Testis (tissue), 5 donors: ENCODE measurements around the gene KHDC4. TPM values are rescaled to one million over a fixed set of nuclear protein-coding genes. Genes with fewer than 3 reads are reported as not detected.

Experiments
- DNase-seq: peaks from one replicate; pipeline ENCODE4 v3.0.0-alpha.2; 2019
- H3K27ac ChIP-seq, 2 donors: fragments of 200-600 bp; sonication (generic); one replicate each; pipeline ENCODE4 v1.5.1; 2019
- H3K27me3 ChIP-seq: fragments of 200-600 bp; sonication (generic); one replicate; pipeline ENCODE4 v1.5.1; 2019
- H3K36me3 ChIP-seq: fragments of 200-600 bp; sonication (generic); one replicate; pipeline ENCODE4 v1.5.1; 2017; ENCODE audit warnings: low read depth; ENCODE audit errors: missing control alignments
- H3K4me1 ChIP-seq: fragments of 200-600 bp; sonication (generic); one replicate; pipeline ENCODE4 v1.5.1; 2019
- H3K4me3 ChIP-seq, 2 donors: fragments of 200-600 bp; sonication (generic); one replicate each; pipeline ENCODE4 v1.5.1; 2017 to 2019
- H3K9me3 ChIP-seq: fragments of 200-600 bp; sonication (generic); one replicate; pipeline ENCODE4 v1.5.1; 2017
- POLR2A ChIP-seq: fragments of 450-650 bp; IDR thresholded peaks from one replicate; pipeline ENCODE4 v1.6.1; 2017; ENCODE audit warnings: antibody characterized with exemption, mild to moderate bottlenecking, moderate library complexity
- WGBS, 2 donors: methylation state at CpG; one replicate each; pipeline ENCODE4 v1.1.5; 2018; 5-methylcytosine and 5-hydroxymethylcytosine counted together
- intact Hi-C: fragments of 100-400 bp; cut with DNase I; formaldehyde crosslinking; loops from one replicate; pipeline ENCODE4 v1.15.1; 2023; ENCODE audit warnings: low total_unique reads
- long read RNA-seq, 2 donors: transcript quantifications; one replicate each; lab custom pipeline, GENCODE V29; 2026
- polyA plus RNA-seq: library from polyadenylated mRNA; stranded (reverse); fragments of 350-450 nt; fragmentation: Illumina TruSeq; extraction: RNeasy Lipid Tissue Mini Kit (QIAGEN cat#74804); gene quantifications from one replicate; pipeline ENCODE4 v1.2.3, GENCODE V29; 2014; ENCODE audit warnings: low read depth, low replicate concordance; ENCODE audit not compliant: insufficient read depth
- total RNA-seq, 2 donors: library from RNA; depleted of rRNA; stranded (reverse); fragments of >200 nt; gene quantifications; one replicate each; pipeline ENCODE4 v1.2.3, GENCODE V29; 2016
- TF ChIP-seq, protein P1 (sequence below), 3 experiments: fragments of 450-650 bp in 2 of 3; fragments of 200-600 bp in 1 of 3; sonication (generic) in 1 of 3; IDR thresholded peaks; one replicate each; pipeline ENCODE4 v1.5.1; 2016 to 2019; ENCODE audit warnings: antibody characterized with exemption in 3 of 3, mild to moderate bottlenecking in 2 of 3, moderate library complexity in 1 of 3

The KHDC4 gene
- 10 to 100 TPM; 84.5 to 95.3 TPM for total RNA-seq
- polyA plus RNA-seq: 45.5 TPM
- long read RNA-seq, donor 1, partial matches to known transcripts: 5 of 11 reads
- long read RNA-seq, donor 1, other reads (novel, unspliced or antisense): 0 of 11 reads
- long read RNA-seq, donor 2, partial matches to known transcripts: 0 of 1 reads
- long read RNA-seq, donor 2, other reads (novel, unspliced or antisense): 0 of 1 reads

DNA sequence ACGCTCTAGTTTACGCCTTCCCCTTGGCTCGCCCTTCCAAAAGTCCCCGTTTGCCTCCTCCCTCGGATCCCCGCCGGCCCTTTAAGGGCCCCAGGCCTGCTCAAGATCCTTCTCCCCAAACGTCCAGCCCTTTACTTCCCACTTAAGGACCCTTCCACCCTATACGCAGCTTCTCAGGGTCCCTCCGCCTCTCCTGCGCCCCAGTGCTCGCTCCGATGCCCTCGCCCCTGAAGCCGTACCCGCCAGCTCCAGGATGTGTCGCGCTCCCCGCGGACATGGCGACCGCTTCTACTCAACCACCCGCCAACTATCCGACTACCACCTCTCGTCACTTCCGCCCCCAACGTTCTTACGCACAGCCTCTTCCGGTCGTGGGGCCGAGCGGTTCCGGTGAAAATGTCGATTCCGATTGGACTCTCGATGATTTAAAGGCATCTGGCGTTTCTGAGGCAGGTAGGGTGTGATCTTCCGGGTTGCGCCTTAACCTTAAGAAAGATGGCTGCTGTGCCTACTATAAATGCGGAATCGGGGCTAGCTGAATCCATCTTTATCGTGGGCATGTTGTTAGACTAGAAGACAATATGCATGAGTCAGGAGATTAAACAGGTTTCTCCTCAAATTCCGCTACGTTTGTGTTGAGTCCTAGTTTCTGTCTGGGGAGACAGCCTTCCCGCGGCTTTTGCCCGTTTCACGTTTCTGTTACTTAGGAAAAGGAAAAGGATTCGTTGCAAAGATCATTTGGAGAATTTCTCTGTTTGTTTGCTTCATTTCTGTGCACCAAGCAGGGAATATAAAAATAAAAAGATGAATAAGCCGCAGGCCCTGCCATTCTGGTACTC, at the start of gene KHDC4:
TSS of gene KHDC4 (minus strand) at position 317 of the 839 bp plus-strand sequence. CDS start at position 277, 40 bp downstream.
- peak; percentile 98 for DNase-seq
- intact Hi-C loops: no loop called here
- no peaks in the 10 kb centered on the region for H3K36me3 ChIP-seq
- H3K9me3 ChIP-seq: no peaks in the 10 kb centered on the region
- peaks cover 45% of the 10 kb centered on the region for H3K4me1 ChIP-seq
- H3K27ac ChIP-seq: peak within 1 kb of the TSS; percentile 85 to 93
- TF ChIP-seq, protein P1, sequence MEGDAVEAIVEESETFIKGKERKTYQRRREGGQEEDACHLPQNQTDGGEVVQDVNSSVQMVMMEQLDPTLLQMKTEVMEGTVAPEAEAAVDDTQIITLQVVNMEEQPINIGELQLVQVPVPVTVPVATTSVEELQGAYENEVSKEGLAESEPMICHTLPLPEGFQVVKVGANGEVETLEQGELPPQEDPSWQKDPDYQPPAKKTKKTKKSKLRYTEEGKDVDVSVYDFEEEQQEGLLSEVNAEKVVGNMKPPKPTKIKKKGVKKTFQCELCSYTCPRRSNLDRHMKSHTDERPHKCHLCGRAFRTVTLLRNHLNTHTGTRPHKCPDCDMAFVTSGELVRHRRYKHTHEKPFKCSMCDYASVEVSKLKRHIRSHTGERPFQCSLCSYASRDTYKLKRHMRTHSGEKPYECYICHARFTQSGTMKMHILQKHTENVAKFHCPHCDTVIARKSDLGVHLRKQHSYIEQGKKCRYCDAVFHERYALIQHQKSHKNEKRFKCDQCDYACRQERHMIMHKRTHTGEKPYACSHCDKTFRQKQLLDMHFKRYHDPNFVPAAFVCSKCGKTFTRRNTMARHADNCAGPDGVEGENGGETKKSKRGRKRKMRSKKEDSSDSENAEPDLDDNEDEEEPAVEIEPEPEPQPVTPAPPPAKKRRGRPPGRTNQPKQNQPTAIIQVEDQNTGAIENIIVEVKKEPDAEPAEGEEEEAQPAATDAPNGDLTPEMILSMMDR (IDR thresholded peaks at IDR 0.05): peak in 1 of 3 experiments; percentile 2
- TF ChIP-seq POLR2A: peak; percentile 12
- H3K27me3 ChIP-seq: no peaks in the 10 kb centered on the region
- peak within 1 kb of the TSS; percentile 60 to 97 for H3K4me3 ChIP-seq
- 1% methylated on average over 50 of the region's 50 CpGs for WGBS, 2 donors

DNA sequence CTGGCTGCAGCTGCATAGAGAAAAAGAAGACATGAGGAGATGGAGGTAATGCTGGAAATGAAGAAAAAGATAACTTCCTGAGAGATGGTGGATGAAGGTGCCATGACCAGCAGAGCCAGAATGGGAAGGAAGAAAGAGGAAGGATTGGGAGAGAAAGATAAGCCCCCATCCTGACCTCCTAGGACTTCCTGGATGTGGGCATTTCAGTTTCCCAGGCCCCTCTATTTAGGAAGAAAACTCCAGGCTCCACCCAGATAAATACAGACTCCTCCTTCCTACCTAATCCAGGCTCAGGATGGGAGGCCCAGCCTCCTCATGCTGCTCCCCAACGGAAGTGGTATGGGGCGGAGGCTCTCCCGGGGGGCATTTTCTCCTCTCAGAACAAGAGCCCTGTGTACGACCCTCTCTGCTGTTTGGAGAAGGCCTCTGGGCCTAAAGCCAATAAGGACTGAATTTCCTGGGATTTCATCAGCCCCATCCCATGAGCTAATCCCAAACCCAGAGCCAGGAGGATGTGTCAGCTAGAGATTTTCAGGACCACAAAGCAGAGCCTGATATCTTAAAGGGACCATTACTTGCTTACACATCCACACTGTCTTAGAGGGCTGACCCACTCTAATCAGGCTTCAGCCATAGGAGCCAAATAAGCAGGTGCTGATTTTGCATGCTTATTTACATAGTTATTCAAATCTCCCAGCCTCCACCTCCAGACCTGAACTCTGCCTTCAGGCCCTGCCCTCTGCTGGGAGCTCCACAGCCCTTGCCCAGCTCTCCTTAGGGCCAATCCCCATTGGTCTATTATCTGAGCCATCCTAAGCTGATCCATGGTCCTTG, 49.2 kb upstream of the KHDC4 start:
- TF ChIP-seq, protein P1 (IDR thresholded peaks at IDR 0.05): no peak
- TF ChIP-seq POLR2A: no peak
- Histone ChIP-seq H3K27ac (no peak overlapping the region), H3K36me3 (no peaks in the 10 kb centered on the region), H3K9me3 (no peaks in the 10 kb centered on the region), H3K4me3 (no peak overlapping the region), H3K27me3 (no peaks in the 10 kb centered on the region), H3K4me1 (peaks cover 14% of the 10 kb centered on the region)
- intact Hi-C loops: no loop called here
- WGBS, 2 donors: 60 to 68% methylated on average over 2 to 4 of the region's 4 CpGs
- no peak for DNase-seq

DNA sequence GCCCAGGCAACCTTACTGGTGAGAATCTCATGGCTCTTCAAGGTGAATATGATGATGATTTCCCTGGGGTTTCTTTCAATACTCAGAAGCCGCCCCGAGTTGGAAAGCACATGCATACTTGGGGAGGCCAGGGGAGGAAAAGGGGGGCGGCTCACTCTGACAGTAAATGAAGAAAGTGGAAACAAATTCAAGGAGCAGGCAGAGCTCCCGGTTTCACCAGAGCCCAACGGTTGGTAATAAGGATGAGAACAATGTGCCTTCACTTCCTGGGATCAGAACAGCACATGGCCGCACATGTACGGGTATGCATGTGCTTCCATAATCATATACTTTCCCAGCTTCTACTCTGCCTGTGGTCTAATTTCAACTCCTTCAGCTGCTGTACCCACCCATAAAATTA, 47.9 kb upstream of the KHDC4 start:
- Histone ChIP-seq H3K4me1 (peaks cover 15% of the 10 kb centered on the region), H3K9me3 (no peaks in the 10 kb centered on the region), H3K27ac (no peak overlapping the region), H3K4me3 (no peak overlapping the region), H3K36me3 (no peaks in the 10 kb centered on the region), H3K27me3 (no peaks in the 10 kb centered on the region)
- intact Hi-C loops: no loop called here
- WGBS, 2 donors: 67 to 82% methylated on average over 7 of the region's 7 CpGs
- TF ChIP-seq, protein P1 (IDR thresholded peaks at IDR 0.05): no peak
- TF ChIP-seq POLR2A: no peak
- DNase-seq: no peak

DNA sequence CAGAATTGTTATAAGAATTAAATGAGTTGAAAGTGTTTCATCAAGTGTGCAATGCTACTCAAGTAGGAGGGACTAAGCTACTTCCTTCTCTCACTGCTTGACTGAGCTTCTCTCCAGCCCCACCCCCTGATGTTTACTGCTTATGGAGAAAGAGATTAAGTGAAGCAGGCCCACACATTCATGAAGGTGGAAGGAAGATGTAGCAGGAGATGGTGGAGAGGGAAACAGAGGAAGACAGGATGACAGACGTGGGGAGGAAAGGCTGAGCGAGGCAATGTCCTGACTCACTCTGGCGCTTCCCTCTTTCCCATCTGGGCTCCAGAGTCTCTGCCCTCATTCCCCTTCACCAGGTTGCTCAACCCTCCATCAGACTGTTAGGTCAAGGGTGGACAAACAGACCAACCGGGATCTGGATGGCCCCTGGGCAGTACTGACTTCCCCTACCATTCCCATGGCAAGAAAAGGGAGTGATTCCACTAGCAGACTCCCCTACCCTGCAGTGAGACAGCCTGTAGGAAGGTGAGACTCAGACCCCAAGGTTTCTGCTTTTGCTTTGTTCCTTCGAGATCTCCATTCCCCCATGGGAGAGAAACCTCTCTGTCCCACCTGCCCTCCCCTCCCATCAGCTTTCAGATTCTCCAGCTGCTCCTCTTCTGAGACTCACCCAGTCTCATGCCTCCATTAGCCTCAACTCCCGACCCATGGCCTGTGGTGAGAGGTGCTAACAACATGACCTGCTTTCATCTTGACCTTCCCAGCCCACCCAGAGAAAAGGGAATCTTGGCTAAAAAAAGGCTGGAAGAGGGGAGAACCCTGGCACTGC, 47.3 kb upstream of the KHDC4 start:
- H3K9me3 ChIP-seq: no peaks in the 10 kb centered on the region
- DNase-seq: no peak
- H3K27ac ChIP-seq: no peak overlapping the region
- no peaks in the 10 kb centered on the region for H3K36me3 ChIP-seq
- H3K27me3 ChIP-seq: no peaks in the 10 kb centered on the region
- peaks cover 20% of the 10 kb centered on the region for H3K4me1 ChIP-seq
- H3K4me3 ChIP-seq: no peak overlapping the region
- TF ChIP-seq, protein P1 (IDR thresholded peaks at IDR 0.05): no peak
- TF ChIP-seq POLR2A: no peak
- intact Hi-C loops: no loop called here
- WGBS, 2 donors: 76 to 81% methylated on average over 6 of the region's 6 CpGs
